ENCODE measurements around the gene EHD2.
"Not testable (repeated sequence)": the region's sequence is repeated elsewhere in the genome, so short reads cannot be mapped to it uniquely, and the experiment has no call there.

Gene EHD2

DNA sequence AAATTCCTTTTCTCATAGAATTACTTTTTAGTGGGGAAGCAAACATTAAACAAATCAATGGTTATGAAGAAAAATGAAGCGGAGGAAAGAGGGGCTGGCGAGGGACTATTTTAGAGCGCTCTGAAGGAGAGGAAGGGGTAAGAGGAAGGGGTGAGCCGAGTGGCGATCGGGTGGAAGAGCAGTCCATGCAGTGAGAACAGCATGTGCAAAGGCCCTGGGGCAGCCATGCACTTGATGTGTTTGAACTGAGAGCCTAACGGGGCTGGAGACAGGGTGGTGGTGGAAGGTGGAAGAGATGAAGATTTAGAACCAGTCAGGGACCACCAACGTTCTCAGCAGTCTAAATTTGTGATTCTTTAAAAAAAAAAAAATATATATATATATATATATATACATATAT, 17.7 kb downstream of the EHD2 start:
- DNase-seq (ENCODE audit: insufficient read length, low spot score) (no peak), FAIRE-seq (no peak)
- TF ChIP-seq POLR2A (IDR thresholded peaks at IDR 0.05; ENCODE audit: low read depth, low read length): no peak

GRCh38 chr19:47735131-47735530, 21.9 kb downstream of the EHD2 start:
- FAIRE-seq (no peak), DNase-seq (ENCODE audit: insufficient read length, low spot score) (no peak)
- no peak for TF ChIP-seq POLR2A (IDR thresholded peaks at IDR 0.05; ENCODE audit: low read depth, low read length)

GRCh38 chr19:47740866-47741519, 27.8 kb downstream of the EHD2 start:
- DNase-seq (ENCODE audit: insufficient read length, low spot score) (no peak), FAIRE-seq (no peak)
- no peak for TF ChIP-seq POLR2A (IDR thresholded peaks at IDR 0.05; ENCODE audit: low read depth, low read length)

- no peak for DNase-seq (ENCODE audit: insufficient read length, low spot score)
- no peak for TF ChIP-seq POLR2A (IDR thresholded peaks at IDR 0.05; ENCODE audit: low read depth, low read length)
- no peak for FAIRE-seq
Measured at GRCh38 chr19:47741544-47742140, 28.4 kb downstream of the EHD2 start.

GRCh38 chr19:47742634-47743033, 29.4 kb downstream of the EHD2 start:
- TF ChIP-seq POLR2A (IDR thresholded peaks at IDR 0.05; ENCODE audit: low read depth, low read length): no peak
- FAIRE-seq: no peak
- no peak for DNase-seq (ENCODE audit: insufficient read length, low spot score)

GRCh38 chr19:47745010-47745901, 32.0 kb downstream of the EHD2 start, which contains the start of gene NOP53:
NOP53 (plus strand) TSS chr19:47745546; CDS start chr19:47745560, 14 bp downstream.
- DNase-seq (ENCODE audit: insufficient read length, low spot score): peak; percentile 78
- no peak for FAIRE-seq
- TF ChIP-seq POLR2A (IDR thresholded peaks at IDR 0.05; ENCODE audit: low read depth, low read length): peak; percentile 34

DNA sequence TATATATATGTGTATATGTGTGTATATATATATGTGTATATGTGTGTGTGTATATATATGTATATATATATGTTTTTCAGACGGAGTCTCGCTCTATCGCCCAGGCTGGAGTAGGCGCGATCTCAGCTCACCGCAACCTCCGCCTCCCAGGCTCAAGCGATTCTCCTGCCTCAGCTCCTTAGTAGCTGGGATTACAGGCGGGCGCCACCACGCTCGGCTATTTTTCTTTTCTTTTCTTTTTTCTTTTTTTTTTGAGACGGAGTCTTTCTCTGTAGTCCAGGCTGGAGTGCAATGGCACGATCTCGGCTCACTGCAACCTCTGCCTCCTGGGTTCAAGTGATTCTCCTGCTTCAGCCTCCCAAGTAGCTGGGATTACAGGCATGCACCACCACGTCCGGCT, 32.9 kb downstream of the EHD2 start:
- not testable (repeated sequence) for FAIRE-seq; DNase-seq (ENCODE audit: insufficient read length, low spot score)

DNA sequence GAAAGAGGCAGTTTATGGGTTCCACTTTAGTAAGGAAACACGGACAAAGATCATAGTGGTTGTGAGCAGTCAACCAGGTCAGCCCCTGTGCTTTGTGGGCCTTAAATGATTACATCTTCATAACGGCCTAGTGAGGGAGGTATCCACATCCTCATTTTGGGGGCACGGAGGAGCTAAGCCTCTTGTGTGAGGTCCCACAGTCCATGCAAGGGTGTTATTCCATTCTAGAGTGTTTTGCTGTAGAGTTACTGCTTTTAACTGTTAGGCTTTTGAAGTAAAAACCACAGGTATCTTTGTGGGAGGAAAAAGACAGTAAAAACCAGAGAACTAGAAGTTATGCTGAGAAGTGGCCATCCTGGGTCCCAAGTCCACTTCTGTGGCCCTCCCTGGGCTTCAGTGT, 36.1 kb downstream of the EHD2 start:
- TF ChIP-seq POLR2A (IDR thresholded peaks at IDR 0.05; ENCODE audit: low read depth, low read length): no peak
- FAIRE-seq: no peak
- DNase-seq (ENCODE audit: insufficient read length, low spot score): no peak

- DNase-seq (ENCODE audit: insufficient read length, low spot score): no peak
- TF ChIP-seq POLR2A (IDR thresholded peaks at IDR 0.05; ENCODE audit: low read depth, low read length): no peak
- FAIRE-seq: no peak
Measured at GRCh38 chr19:47750752-47751151, 37.5 kb downstream of the EHD2 start.

DNA sequence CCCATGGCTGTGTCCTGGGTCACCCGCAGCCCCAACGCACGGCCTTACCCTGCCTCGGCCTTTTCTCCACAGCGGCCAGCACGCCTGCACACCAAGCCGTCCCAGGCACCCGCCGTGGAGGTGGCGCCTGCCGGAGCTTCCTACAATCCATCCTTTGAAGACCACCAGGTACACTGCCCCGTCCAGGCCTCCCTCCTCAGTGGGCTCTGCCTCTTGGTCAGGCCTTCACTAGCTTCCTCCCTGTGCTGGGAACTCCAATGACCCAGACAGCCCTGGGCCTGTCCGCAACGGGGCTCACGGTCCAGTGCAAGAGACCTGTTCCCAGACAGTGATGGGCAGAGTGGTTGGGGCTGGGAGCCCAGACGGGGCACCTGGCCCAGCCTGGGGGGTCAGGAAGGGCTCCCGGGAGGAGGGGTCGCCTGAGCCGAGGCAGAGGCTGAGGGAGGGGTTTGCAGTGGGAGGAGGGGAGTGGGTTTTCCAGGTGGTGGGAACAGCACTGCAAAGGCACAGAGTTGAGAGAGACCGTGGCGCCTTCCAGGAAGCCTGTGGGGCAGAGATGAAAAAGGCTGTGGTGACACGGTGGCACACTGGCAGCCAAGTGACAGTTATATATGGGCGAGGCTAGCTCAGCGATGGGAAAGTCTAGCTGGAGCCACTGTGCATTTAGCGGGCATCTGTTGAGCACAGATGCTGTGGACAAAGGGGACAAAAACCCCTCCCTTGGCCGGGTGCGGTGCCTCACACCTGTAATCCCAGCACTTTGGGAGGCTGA, 39.4 kb downstream of the EHD2 start:
- FAIRE-seq (no peak), DNase-seq (ENCODE audit: insufficient read length, low spot score) (no peak)
- no peak for TF ChIP-seq POLR2A (IDR thresholded peaks at IDR 0.05; ENCODE audit: low read depth, low read length)

DNA sequence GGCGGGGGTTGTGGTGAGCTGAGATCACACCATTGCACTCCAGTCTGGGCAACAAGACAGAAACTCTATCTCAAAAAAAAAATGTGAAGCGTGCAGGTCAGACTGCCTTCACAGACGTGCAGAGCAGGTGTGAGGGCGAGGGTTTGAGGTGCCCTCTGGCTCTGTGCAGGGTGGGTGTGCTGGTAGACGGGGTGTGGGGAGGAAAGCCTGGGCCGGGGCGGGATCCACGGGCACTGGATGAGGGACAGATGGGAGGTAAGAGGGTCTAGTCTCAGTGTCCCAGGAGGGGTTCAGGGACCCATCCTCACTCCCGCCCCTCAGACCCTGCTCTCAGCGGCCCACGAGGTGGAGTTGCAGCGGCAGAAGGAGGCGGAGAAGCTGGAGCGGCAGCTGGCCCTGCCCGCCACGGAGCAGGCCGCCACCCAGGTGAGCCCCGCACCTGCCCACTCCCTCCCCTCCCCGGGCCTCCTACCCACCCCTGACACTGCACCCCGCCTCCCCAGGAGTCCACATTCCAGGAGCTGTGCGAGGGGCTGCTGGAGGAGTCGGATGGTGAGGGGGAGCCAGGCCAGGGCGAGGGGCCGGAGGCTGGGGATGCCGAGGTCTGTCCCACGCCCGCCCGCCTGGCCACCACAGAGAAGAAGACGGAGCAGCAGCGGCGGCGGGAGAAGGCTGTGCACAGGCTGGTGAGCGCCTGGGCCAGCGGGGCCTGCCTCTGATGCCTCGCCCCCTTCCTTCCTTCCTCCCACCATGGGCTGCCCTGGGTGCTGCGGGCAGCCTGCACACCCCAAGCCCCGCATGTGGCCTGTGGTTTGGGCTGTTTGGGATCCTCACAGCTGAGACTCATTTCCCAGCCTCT, 41.2 kb downstream of the EHD2 start:
- no peak for DNase-seq (ENCODE audit: insufficient read length, low spot score)
- TF ChIP-seq POLR2A (IDR thresholded peaks at IDR 0.05; ENCODE audit: low read depth, low read length): no peak
- no peak for FAIRE-seq

DNA sequence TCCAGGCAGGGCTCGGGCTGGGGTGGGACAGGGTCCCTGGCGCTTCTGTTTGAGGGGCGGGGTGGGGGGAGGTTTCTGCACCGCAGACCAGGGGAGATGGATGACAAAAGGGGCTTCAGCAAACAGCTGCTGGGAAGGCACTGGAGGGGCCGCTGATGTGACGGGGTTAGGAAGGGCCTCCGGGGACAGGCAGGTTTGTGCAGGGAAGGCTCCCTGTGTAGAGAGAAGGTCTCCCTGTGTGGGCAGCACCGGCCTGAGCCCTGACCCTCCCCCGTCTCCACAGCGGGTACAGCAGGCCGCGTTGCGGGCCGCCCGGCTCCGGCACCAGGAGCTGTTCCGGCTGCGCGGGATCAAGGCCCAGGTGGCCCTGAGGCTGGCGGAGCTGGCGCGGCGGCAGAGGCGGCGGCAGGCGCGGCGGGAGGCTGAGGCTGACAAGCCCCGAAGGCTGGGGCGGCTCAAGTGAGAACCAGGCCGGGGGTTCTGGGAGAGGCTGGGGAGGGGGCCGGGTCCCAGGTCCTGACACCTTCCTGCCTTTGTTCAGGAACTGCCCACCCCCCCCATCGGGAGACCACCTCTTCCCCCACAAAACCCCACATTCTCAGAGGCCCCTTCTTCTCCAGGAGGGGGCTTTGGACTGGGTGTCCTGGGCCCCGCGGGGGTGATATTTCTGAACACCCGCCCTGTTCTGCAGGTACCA, 42.0 kb downstream of the EHD2 start:
- DNase-seq (ENCODE audit: insufficient read length, low spot score) (no peak), FAIRE-seq (no peak)
- no peak for TF ChIP-seq POLR2A (IDR thresholded peaks at IDR 0.05; ENCODE audit: low read depth, low read length)

Measured in H54 (cell line).